ENCODE measurements around the gene GABRE. TPM values are rescaled to one million over a fixed set of nuclear protein-coding genes. Genes with fewer than 3 reads are reported as not detected.

Gene GABRE
- polyA plus RNA-seq, 1 donor from 2014 or later: 0.10 TPM

GRCh38 chrX:151985531-151985930, 11.1 kb upstream of the GABRE start:
- Histone ChIP-seq H3K27me3 (ENCODE audit: insufficient read depth, low read depth, low read length) (no peaks in the 10 kb centered on the region), H4K20me1 (ENCODE audit: insufficient read depth) (no peaks in the 10 kb centered on the region), H3K79me2 (replicated peaks; ENCODE audit: insufficient read depth, low read length) (no peaks in the 10 kb centered on the region), H3F3A (ENCODE audit: insufficient read depth, low read length, poor library complexity, severe bottlenecking) (no peaks in the 10 kb centered on the region), H3K4me3 (ENCODE audit: low read length) (no peak overlapping the region), H3K9me2 (ENCODE audit: insufficient read depth, low read length) (no peaks in the 10 kb centered on the region), H3K36me3 (ENCODE audit: insufficient read depth, low read length) (no peaks in the 10 kb centered on the region), H3K27ac (ENCODE audit: low read length) (no peak overlapping the region), H3K9me3 (ENCODE audit: low read length) (no peaks in the 10 kb centered on the region), H3K4me2 (ENCODE audit: low read length) (no peak overlapping the region), H2AFZ (ENCODE audit: low read depth, low read length) (no peak overlapping the region), H3K9ac (ENCODE audit: low read length) (no peak overlapping the region)
- TF ChIP-seq TAF1 (IDR thresholded peaks at IDR 0.05; ENCODE audit: low read depth) (no peak), EZH2 (IDR thresholded peaks at IDR 0.05; ENCODE audit: borderline replicate concordance, insufficient read depth, low read length, poor library complexity, severe bottlenecking) (no peak)

- no peaks in the 10 kb centered on the region for H3K79me2 ChIP-seq (replicated peaks; ENCODE audit: insufficient read depth, low read length)
- H3K4me3 ChIP-seq (ENCODE audit: low read length): no peak overlapping the region
- no peaks in the 10 kb centered on the region for H3K9me3 ChIP-seq (ENCODE audit: low read length)
- H3K9ac ChIP-seq (ENCODE audit: low read length): no peak overlapping the region
- TF ChIP-seq RAD21 (conservative IDR thresholded peaks at IDR 0.05): no peak
- TF ChIP-seq CTCF (IDR thresholded peaks at IDR 0.05; ENCODE audit: poor library complexity, severe bottlenecking): no peak
- TF ChIP-seq EZH2 (IDR thresholded peaks at IDR 0.05; ENCODE audit: borderline replicate concordance, insufficient read depth, low read length, poor library complexity, severe bottlenecking): no peak
- TF ChIP-seq SMC3 (conservative IDR thresholded peaks at IDR 0.05; ENCODE audit: poor library complexity): no peak
- TF ChIP-seq MXI1 (conservative IDR thresholded peaks at IDR 0.05; ENCODE audit: poor library complexity, severe bottlenecking): no peak
- TF ChIP-seq POLR2AphosphoS5 (IDR thresholded peaks at IDR 0.05): no peak
- TF ChIP-seq TAF1 (IDR thresholded peaks at IDR 0.05; ENCODE audit: low read depth): no peak
- H2AFZ ChIP-seq (ENCODE audit: low read depth, low read length): no peak overlapping the region
- no peaks in the 10 kb centered on the region for H3K27me3 ChIP-seq (ENCODE audit: insufficient read depth, low read depth, low read length)
- no peaks in the 10 kb centered on the region for H3K36me3 ChIP-seq (ENCODE audit: insufficient read depth, low read length)
- H3K9me2 ChIP-seq (ENCODE audit: insufficient read depth, low read length): no peaks in the 10 kb centered on the region
- H3K27ac ChIP-seq (ENCODE audit: low read length): no peak overlapping the region
- no peaks in the 10 kb centered on the region for H3F3A ChIP-seq (ENCODE audit: insufficient read depth, low read length, poor library complexity, severe bottlenecking)
- H3K4me2 ChIP-seq (ENCODE audit: low read length): no peak overlapping the region
- no peaks in the 10 kb centered on the region for H4K20me1 ChIP-seq (ENCODE audit: insufficient read depth)
These were observed 10.4 kb upstream of the GABRE start for GRCh38 chrX:151984902-151985301.

GRCh38 chrX:151984328-151984727, 9.9 kb upstream of the GABRE start:
- Histone ChIP-seq H2AFZ (ENCODE audit: low read depth, low read length) (no peak overlapping the region), H3K36me3 (ENCODE audit: insufficient read depth, low read length) (no peaks in the 10 kb centered on the region), H3K27me3 (ENCODE audit: insufficient read depth, low read depth, low read length) (no peaks in the 10 kb centered on the region), H3K9me2 (ENCODE audit: insufficient read depth, low read length) (no peaks in the 10 kb centered on the region), H3F3A (ENCODE audit: insufficient read depth, low read length, poor library complexity, severe bottlenecking) (no peaks in the 10 kb centered on the region), H4K20me1 (ENCODE audit: insufficient read depth) (no peaks in the 10 kb centered on the region), H3K4me2 (ENCODE audit: low read length) (no peak overlapping the region), H3K4me3 (ENCODE audit: low read length) (no peak overlapping the region), H3K9me3 (ENCODE audit: low read length) (no peaks in the 10 kb centered on the region), H3K9ac (ENCODE audit: low read length) (no peak overlapping the region), H3K27ac (ENCODE audit: low read length) (no peak overlapping the region), H3K79me2 (replicated peaks; ENCODE audit: insufficient read depth, low read length) (no peaks in the 10 kb centered on the region)
- TF ChIP-seq POLR2AphosphoS5 (IDR thresholded peaks at IDR 0.05) (no peak), REST (IDR thresholded peaks at IDR 0.05; ENCODE audit: borderline replicate concordance) (no peak), CTCF (IDR thresholded peaks at IDR 0.05; ENCODE audit: poor library complexity, severe bottlenecking) (no peak), MXI1 (conservative IDR thresholded peaks at IDR 0.05; ENCODE audit: poor library complexity, severe bottlenecking) (no peak), SMC3 (conservative IDR thresholded peaks at IDR 0.05; ENCODE audit: poor library complexity) (no peak), EP300 (conservative IDR thresholded peaks at IDR 0.05; ENCODE audit: poor library complexity, severe bottlenecking) (no peak), RAD21 (conservative IDR thresholded peaks at IDR 0.05) (no peak), EZH2 (IDR thresholded peaks at IDR 0.05; ENCODE audit: borderline replicate concordance, insufficient read depth, low read length, poor library complexity, severe bottlenecking) (no peak), TAF1 (IDR thresholded peaks at IDR 0.05; ENCODE audit: low read depth) (no peak)

All from neural cell (in vitro differentiated cells).